ENCODE data around the gene JOSD1. TPM values are rescaled to one million over a fixed set of nuclear protein-coding genes. Genes with fewer than 3 reads are reported as not detected.

The JOSD1 gene
- total and polyA plus RNA-seq, 2 of the 4 experiments (the other 2 are of a cell fraction), result 30.2 to 35.8 TPM

GRCh38 chr22:38733724-38734381, 33.1 kb upstream of the JOSD1 start:
- Histone ChIP-seq H3K4me2 (ENCODE audit: low read depth, low read length) (no peak overlapping the region), H3K18ac (ENCODE audit: low read depth, low read length) (no peak overlapping the region), H2BK20ac (ENCODE audit: low read depth, low read length) (no peak overlapping the region), H2BK120ac (ENCODE audit: low read depth, low read length) (no peak overlapping the region), H2AFZ (replicated peaks; ENCODE audit: low read length, poor library complexity) (no peak overlapping the region), H3K56ac (ENCODE audit: extremely low read depth, insufficient read depth, low read length) (no peak overlapping the region), H3K4me3 (ENCODE audit: insufficient read depth, low read depth, low read length) (no peak overlapping the region), H3K36me3 (ENCODE audit: control insufficient read depth, insufficient read depth, low read length) (peaks cover 76% of the 10 kb centered on the region), H4K91ac (ENCODE audit: insufficient read depth, low read depth, low read length) (no peak overlapping the region), H2BK15ac (ENCODE audit: low read depth, low read length) (no peak overlapping the region), H2AK9ac (replicated peaks; ENCODE audit: low read depth, low read length, poor library complexity) (peak overlapping the region; percentile 52), H2BK5ac (ENCODE audit: low read depth, low read length, poor library complexity, severe bottlenecking) (no peak overlapping the region), H3K9ac (ENCODE audit: low read depth, low read length) (no peak overlapping the region), H3K9me1 (ENCODE audit: insufficient read depth, low read length) (no peaks in the 10 kb centered on the region), H4K20me1 (ENCODE audit: insufficient read depth, low read length) (peaks cover 18% of the 10 kb centered on the region), H3K4ac (ENCODE audit: low read depth, low read length) (no peak overlapping the region), H3K79me1 (ENCODE audit: low read depth in 1 of 2, low read length in 2 of 2) (peaks cover 0 to 23% of the 10 kb centered on the region in 2 experiments; a peak in 2 of 4 replicates), H3K27ac (ENCODE audit: insufficient read depth, low read length) (peak overlapping the region; percentile 16; the same call in 1 of the 2 replicates), H3K14ac (replicated peaks; ENCODE audit: low read depth, low read length) (no peak overlapping the region), H3K4me1 (ENCODE audit: control insufficient read depth, insufficient read depth, low read length) (peaks cover 5% of the 10 kb centered on the region), H3K23ac (ENCODE audit: low read depth, low read length) (no peak overlapping the region), H3K9me3 (ENCODE audit: control insufficient read depth, insufficient read depth, low read length) (no peaks in the 10 kb centered on the region), H3K27me3 (ENCODE audit: control insufficient read depth, insufficient read depth, low read length) (no peaks in the 10 kb centered on the region), H4K8ac (ENCODE audit: low read depth in 2 of 2, low read length in 2 of 2) (no peak overlapping the region), H2AK5ac (ENCODE audit: low read depth, low read length) (no peak overlapping the region), H4K5ac (ENCODE audit: low read depth, low read length) (no peak overlapping the region)
- DNase-seq (peak; percentile 55), ATAC-seq (ENCODE audit: low read depth) (peak; percentile 60)
- in situ Hi-C loops (cut with MboI; ENCODE audit: low sequenced_read_pairs) (no loop called here), intact Hi-C loops (cut with micrococcal nuclease) (loop anchor here (1.0 kb wide), 1 partner anchor 32 kb away; no protein-coding TSS in a partner anchor), dilution Hi-C loops (cut with HindIII; ENCODE audit: low sequenced_read_pairs, unreplicated experiment) (no loop called here)
- TF ChIP-seq MAZ (IDR thresholded peaks at IDR 0.05; ENCODE audit: borderline replicate concordance, low read depth, low read length) (peak; percentile 22; the same call in 1 of the 2 replicates), CEBPB (IDR thresholded peaks at IDR 0.05; ENCODE audit: low read depth, low read length) (peak; percentile 71), RCOR1 (IDR thresholded peaks at IDR 0.05; ENCODE audit: insufficient replicate concordance, low read length) (peak; percentile 80), FOS (IDR thresholded peaks at IDR 0.05; ENCODE audit: low read depth, low read length) (no peak)
- BruUV-seq (replicated peaks), result no TSS peak
- 17% methylated on average over 1 of the region's 8 CpGs; no CpG with 5 or more reads in 1 of the 2 experiments for WGBS, 2 experiments (ENCODE audit: extremely low coverage in 2 of 2, insufficient read length in 1 of 2)
- ChIA-PET CTCF (interaction anchor here (2.4 kb wide), 1 partner anchor 9 kb away, joined by 11 read pairs; no protein-coding TSS in a partner anchor), POLR2A (ENCODE audit: unreplicated experiment) (no interaction called here)

Data from IMR-90 (cell line).